SK-N-SH treated with all-trans-retinoic acid at 6 μM for 48 hours (cell line): ENCODE results near the gene OXCT2.

Source experiments
- TSHZ2 ChIP-seq: fragments of 250-450 bp; sonication (Bioruptor Pico); IDR thresholded peaks from 2 replicates; pipeline ENCODE4 v1.5.0; 2020; ENCODE audit warnings: mild to moderate bottlenecking, moderate library complexity
- ZFP30 ChIP-seq: fragments of 450-650 bp; formaldehyde crosslinking; IDR thresholded peaks from 2 replicates; pipeline ENCODE4 v1.5.0; 2022; ENCODE audit warnings: mild to moderate bottlenecking, moderate library complexity

GRCh38 chr1:39758556-39759435 lies 12.4 kb downstream of the OXCT2 start:
- TF ChIP-seq TSHZ2 (CRISPR knock-in tag) (no peak), ZFP30 (CRISPR knock-in tag) (no peak)
